Gastroesophageal sphincter (tissue), 3 donors: Measurements from ENCODE around the gene TTC32.

Experiments
- EP300 ChIP-seq: sonication (generic); formaldehyde crosslinking; IDR thresholded peaks from one replicate; pipeline ENCODE4 v1.6.1; 2017; ENCODE audit warnings: antibody characterized with exemption, mild to moderate bottlenecking
- POLR2A ChIP-seq, 2 donors: fragments of 450-650 bp; IDR thresholded peaks; one replicate each; pipeline ENCODE4 v1.6.1; 2017; ENCODE audit warnings: antibody characterized with exemption in 2 of 2, mild to moderate bottlenecking in 2 of 2, moderate library complexity in 1 of 2
- POLR2AphosphoS5 ChIP-seq: sonication (generic); formaldehyde crosslinking; IDR thresholded peaks from one replicate; pipeline ENCODE4 v1.6.1; 2017; ENCODE audit warnings: antibody characterized with exemption
- TF ChIP-seq, protein P1 (sequence below), 4 experiments: fragments of 200-600 bp in 2 of 4; fragments of 450-650 bp in 2 of 4; sonication (generic) in 1 of 4; IDR thresholded peaks; one replicate each; pipeline ENCODE4 v1.5.1; 2017 to 2019; ENCODE audit warnings: antibody characterized with exemption in 4 of 4, mild to moderate bottlenecking in 2 of 4, moderate library complexity in 2 of 4

DNA sequence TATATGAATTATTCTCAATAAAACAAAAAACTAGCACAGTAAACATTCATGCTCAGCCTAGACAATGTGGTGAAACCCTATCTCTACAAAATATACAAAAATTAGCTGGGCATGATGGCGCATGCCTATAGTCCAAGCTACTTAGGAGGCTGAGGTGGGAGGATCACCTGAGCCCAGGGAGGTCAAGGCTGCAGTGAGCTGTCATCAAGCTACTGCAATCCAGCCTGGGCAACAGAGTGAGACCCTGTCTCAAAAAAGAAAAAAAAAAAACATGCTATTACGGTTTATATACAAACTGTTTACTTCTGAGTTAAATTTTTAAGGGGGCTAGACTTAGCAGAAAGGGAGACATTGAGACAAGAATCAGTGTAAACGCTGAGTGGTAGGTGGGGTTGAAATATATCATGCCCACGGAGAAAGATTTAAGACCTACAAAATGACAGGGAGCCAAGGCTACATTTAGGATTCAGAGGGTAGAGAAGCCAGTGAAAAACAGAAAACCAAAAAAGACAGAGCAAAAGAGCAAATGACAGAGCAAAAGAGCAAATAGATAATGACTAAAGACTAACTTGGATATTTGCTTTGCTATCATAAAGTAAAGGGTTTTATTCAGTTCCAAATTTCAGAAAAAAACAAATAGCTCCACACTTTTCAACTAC, 7.5 kb downstream of the TTC32 start:
- TF ChIP-seq POLR2A (IDR thresholded peaks at IDR 0.05) (no peak), POLR2AphosphoS5 (no peak), EP300 (no peak)
- TF ChIP-seq, protein P1, sequence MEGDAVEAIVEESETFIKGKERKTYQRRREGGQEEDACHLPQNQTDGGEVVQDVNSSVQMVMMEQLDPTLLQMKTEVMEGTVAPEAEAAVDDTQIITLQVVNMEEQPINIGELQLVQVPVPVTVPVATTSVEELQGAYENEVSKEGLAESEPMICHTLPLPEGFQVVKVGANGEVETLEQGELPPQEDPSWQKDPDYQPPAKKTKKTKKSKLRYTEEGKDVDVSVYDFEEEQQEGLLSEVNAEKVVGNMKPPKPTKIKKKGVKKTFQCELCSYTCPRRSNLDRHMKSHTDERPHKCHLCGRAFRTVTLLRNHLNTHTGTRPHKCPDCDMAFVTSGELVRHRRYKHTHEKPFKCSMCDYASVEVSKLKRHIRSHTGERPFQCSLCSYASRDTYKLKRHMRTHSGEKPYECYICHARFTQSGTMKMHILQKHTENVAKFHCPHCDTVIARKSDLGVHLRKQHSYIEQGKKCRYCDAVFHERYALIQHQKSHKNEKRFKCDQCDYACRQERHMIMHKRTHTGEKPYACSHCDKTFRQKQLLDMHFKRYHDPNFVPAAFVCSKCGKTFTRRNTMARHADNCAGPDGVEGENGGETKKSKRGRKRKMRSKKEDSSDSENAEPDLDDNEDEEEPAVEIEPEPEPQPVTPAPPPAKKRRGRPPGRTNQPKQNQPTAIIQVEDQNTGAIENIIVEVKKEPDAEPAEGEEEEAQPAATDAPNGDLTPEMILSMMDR (IDR thresholded peaks at IDR 0.05): no peak
